ENCODE measurements around the gene ARHGEF1. TPM values are rescaled to one million over a fixed set of nuclear protein-coding genes. Genes with fewer than 3 reads are reported as not detected.

The ARHGEF1 gene
- total and polyA plus RNA-seq, 2 donors (not counting 1 experiment from before 2014, with no cell fraction given): 646 to 886 TPM

DNA sequence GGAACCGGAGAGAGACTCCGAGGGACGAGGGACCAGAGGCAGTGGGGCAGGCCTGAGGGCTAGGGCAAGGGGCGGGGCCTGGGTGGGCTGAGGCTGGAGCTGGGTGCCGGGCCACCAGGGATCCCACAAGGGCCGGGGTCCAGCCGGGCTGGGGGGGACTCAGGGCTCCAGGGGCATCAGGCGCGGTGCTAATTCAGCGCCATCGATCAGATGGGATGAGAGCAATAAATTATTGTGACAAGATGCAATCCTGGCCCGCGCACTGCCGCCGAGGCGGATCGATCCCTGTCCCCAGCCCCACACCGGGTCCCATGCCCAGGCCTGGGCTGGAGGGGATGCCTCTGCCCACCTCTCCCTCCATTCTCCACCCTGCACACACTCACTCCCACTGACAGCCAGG, 39.6 kb downstream of the ARHGEF1 start:
- CTCF ChIA-PET: interaction anchor here (2.0 kb wide), 1 partner anchor 50 kb away, joined by 7 read pairs; no protein-coding TSS in a partner anchor
- H3K79me2 ChIP-seq (ENCODE audit: control insufficient read depth, insufficient read depth, low read length): peaks cover 10% of the 10 kb centered on the region
- H3K4me1 ChIP-seq (ENCODE audit: control insufficient read depth in 2 of 2, insufficient read depth in 2 of 2, low read length in 2 of 2): peaks cover 48 to 51% of the 10 kb centered on the region in 2 donors
- Mint-ChIP-seq H3K9me3 (ENCODE audit: insufficient read depth) (no peaks in the 10 kb centered on the region), H3K27ac (no peak overlapping the region), H3K27me3 (peaks cover 16% of the 10 kb centered on the region), H3K4me3 (peak overlapping the region; percentile 56), H3K4me1 (peaks cover 21% of the 10 kb centered on the region)
- H4K20me1 ChIP-seq (ENCODE audit: control insufficient read depth, insufficient read depth, low read length, poor library complexity, severe bottlenecking): no peaks in the 10 kb centered on the region
- POLR2A ChIA-PET: interaction anchor here (0.6 to 1.5 kb wide), 2 partner anchors 22 to 36 kb away, joined by 3 read pairs; no protein-coding TSS in a partner anchor
- ATAC-seq (ENCODE audit: low read depth) (no peak), DNase-seq (no peak)
- 27% methylated on average over 7 of the region's 18 CpGs for WGBS (ENCODE audit: insufficient coverage)
- peaks cover 0 to 44% (median 28%) of the 10 kb centered on the region in 4 experiments for H3K27me3 ChIP-seq (replicated peaks in 1 of 4; ENCODE audit: control extremely low read depth in 1 of 4, control insufficient read depth in 3 of 4, insufficient read depth in 4 of 4, low read length in 3 of 4)
- H3K36me3 ChIP-seq (replicated peaks in 1 of 2; ENCODE audit: control extremely low read depth in 1 of 2, control insufficient read depth in 1 of 2, extremely low read depth in 1 of 2, insufficient read depth in 2 of 2, low read length in 1 of 2): no peaks in the 10 kb centered on the region
- intact Hi-C loops (cut with micrococcal nuclease): no loop called here
- H2AFZ ChIP-seq (ENCODE audit: insufficient read depth, low read depth, low read length, poor library complexity, severe bottlenecking): no peak overlapping the region
- no peak overlapping the region for H3K27ac ChIP-seq (ENCODE audit: low read length in 2 of 2)
- H3K9me3 ChIP-seq (ENCODE audit: control extremely low read depth in 1 of 3, control insufficient read depth in 2 of 3, insufficient read depth in 1 of 3, low read length in 2 of 3): peaks cover 0 to 22% (median 0%) of the 10 kb centered on the region in 3 donors
- H3K4me2 ChIP-seq (replicated peaks; ENCODE audit: low read depth, low read length, poor library complexity, severe bottlenecking): peak overlapping the region; percentile 38
- TF ChIP-seq, protein P1, sequence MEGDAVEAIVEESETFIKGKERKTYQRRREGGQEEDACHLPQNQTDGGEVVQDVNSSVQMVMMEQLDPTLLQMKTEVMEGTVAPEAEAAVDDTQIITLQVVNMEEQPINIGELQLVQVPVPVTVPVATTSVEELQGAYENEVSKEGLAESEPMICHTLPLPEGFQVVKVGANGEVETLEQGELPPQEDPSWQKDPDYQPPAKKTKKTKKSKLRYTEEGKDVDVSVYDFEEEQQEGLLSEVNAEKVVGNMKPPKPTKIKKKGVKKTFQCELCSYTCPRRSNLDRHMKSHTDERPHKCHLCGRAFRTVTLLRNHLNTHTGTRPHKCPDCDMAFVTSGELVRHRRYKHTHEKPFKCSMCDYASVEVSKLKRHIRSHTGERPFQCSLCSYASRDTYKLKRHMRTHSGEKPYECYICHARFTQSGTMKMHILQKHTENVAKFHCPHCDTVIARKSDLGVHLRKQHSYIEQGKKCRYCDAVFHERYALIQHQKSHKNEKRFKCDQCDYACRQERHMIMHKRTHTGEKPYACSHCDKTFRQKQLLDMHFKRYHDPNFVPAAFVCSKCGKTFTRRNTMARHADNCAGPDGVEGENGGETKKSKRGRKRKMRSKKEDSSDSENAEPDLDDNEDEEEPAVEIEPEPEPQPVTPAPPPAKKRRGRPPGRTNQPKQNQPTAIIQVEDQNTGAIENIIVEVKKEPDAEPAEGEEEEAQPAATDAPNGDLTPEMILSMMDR (IDR thresholded peaks at IDR 0.05): no peak
- no peak for TF ChIP-seq EZH2 (IDR thresholded peaks at IDR 0.05; ENCODE audit: borderline replicate concordance, insufficient read depth, low read depth, low read length, poor library complexity, severe bottlenecking)
- H3K9ac ChIP-seq (ENCODE audit: low read length): no peak overlapping the region
- H3K4me3 ChIP-seq (ENCODE audit: control extremely low read depth in 1 of 5, extremely low read depth in 1 of 5, insufficient read depth in 1 of 5, low read depth in 2 of 5, low read length in 4 of 5): no peak overlapping the region

DNA sequence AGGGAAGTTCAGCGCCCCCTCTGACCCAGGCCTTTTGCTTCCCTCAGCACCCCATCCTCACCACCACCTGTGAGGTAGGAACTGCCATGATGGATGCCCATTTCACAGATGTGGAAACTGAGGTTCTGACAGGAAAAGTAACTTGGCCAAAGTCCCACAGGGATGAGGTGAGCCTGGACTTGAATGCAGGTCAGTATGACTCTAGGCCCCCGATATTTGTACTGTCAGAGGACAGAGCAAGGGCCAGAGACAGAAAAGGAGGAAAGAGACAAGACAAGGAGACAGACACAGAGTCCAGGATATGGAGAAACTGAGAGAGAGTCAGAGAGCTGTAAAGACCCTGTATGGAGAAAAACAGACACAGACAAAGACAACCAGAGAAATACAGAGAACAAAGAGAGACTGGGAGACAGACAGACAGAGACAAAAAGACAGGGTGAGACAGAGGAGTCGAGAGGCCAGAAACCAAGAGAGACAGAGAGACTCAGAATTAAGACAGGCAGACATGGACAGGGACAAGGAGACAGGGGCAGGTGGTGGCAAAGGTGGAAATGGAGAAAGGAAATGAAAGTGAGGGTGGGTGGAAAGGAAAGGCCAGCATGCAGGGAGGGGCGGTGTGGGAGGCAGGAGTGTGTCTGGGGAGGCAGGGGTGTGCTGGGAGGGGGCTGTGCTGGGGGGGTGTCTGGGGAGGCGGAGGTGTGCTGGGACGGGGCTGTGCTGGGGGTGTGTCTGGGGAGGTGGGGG, 40.2 kb downstream of the ARHGEF1 start:
- no peaks in the 10 kb centered on the region for H4K20me1 ChIP-seq (ENCODE audit: control insufficient read depth, insufficient read depth, low read length, poor library complexity, severe bottlenecking)
- no peak overlapping the region for H2AFZ ChIP-seq (ENCODE audit: insufficient read depth, low read depth, low read length, poor library complexity, severe bottlenecking)
- Mint-ChIP-seq H3K27ac (no peak overlapping the region), H3K9me3 (ENCODE audit: insufficient read depth) (no peaks in the 10 kb centered on the region), H3K4me3 (peak overlapping the region; percentile 36), H3K27me3 (peaks cover 16% of the 10 kb centered on the region), H3K4me1 (peaks cover 22% of the 10 kb centered on the region)
- H3K4me2 ChIP-seq (replicated peaks; ENCODE audit: low read depth, low read length, poor library complexity, severe bottlenecking): peak overlapping the region; percentile 38
- ChIA-PET POLR2A (no interaction called here), CTCF (no interaction called here)
- ATAC-seq (ENCODE audit: low read depth) (no peak), DNase-seq (peak; percentile 34)
- intact Hi-C loops (cut with micrococcal nuclease): no loop called here
- H3K9ac ChIP-seq (ENCODE audit: low read length): no peak overlapping the region
- no peaks in the 10 kb centered on the region for H3K36me3 ChIP-seq (replicated peaks in 1 of 2; ENCODE audit: control extremely low read depth in 1 of 2, control insufficient read depth in 1 of 2, extremely low read depth in 1 of 2, insufficient read depth in 2 of 2, low read length in 1 of 2)
- H3K27me3 ChIP-seq (replicated peaks in 1 of 4; ENCODE audit: control extremely low read depth in 1 of 4, control insufficient read depth in 3 of 4, insufficient read depth in 4 of 4, low read length in 3 of 4): peaks cover 0 to 38% (median 27%) of the 10 kb centered on the region in 4 experiments
- WGBS (ENCODE audit: insufficient coverage): 45% methylated on average over 3 of the region's 6 CpGs
- no peak overlapping the region for H3K27ac ChIP-seq (ENCODE audit: low read length in 2 of 2)
- H3K4me1 ChIP-seq (ENCODE audit: control insufficient read depth in 2 of 2, insufficient read depth in 2 of 2, low read length in 2 of 2): peaks cover 50 to 53% of the 10 kb centered on the region in 2 donors
- H3K9me3 ChIP-seq (ENCODE audit: control extremely low read depth in 1 of 3, control insufficient read depth in 2 of 3, insufficient read depth in 1 of 3, low read length in 2 of 3): peaks cover 0 to 16% (median 0%) of the 10 kb centered on the region in 3 donors
- TF ChIP-seq, protein P1 (IDR thresholded peaks at IDR 0.05): no peak
- TF ChIP-seq EZH2 (IDR thresholded peaks at IDR 0.05; ENCODE audit: borderline replicate concordance, insufficient read depth, low read depth, low read length, poor library complexity, severe bottlenecking): no peak
- H3K79me2 ChIP-seq (ENCODE audit: control insufficient read depth, insufficient read depth, low read length): peaks cover 10% of the 10 kb centered on the region
- H3K4me3 ChIP-seq (ENCODE audit: control extremely low read depth in 1 of 5, extremely low read depth in 1 of 5, insufficient read depth in 1 of 5, low read depth in 2 of 5, low read length in 4 of 5): no peak overlapping the region
